ENCODE results near the gene LRRC3.

LRRC3 gene

DNA sequence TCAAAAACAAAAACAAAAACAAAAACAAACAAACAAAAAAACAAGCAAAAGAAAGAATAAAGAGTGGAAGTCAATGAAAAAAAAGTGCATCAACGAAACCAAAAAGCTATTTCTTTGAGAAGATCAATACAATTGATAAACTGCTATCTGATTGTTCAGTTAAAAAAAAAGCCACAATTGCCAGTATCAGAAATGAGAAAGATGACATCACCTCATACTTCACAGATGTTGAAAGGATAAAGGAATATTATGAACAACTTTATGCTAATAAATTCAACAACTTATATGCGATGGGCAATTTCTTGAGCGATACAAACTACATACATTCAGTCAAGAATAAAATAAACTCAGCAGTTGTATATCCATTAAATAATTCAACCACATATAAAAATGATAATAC lies 2.2 kb upstream of the LRRC3 start:
- Histone ChIP-seq H3K4me3 (ENCODE audit: low read length, poor library complexity, severe bottlenecking) (no peak overlapping the region), H3K9ac (ENCODE audit: low read depth, low read length, poor library complexity, severe bottlenecking) (no peak overlapping the region), H3K4me1 (ENCODE audit: insufficient read depth, low read length, poor library complexity, severe bottlenecking) (no peaks in the 10 kb centered on the region), H4K20me1 (ENCODE audit: insufficient read depth, low read length, poor library complexity, severe bottlenecking) (no peaks in the 10 kb centered on the region), H3K36me3 (ENCODE audit: insufficient read depth, low read length) (no peaks in the 10 kb centered on the region), H3K9me2 (replicated peaks; ENCODE audit: low read depth, low read length) (no peaks in the 10 kb centered on the region), H3K79me2 (ENCODE audit: insufficient read depth, low read length) (no peaks in the 10 kb centered on the region), H3F3A (ENCODE audit: low read depth) (no peaks in the 10 kb centered on the region), H3K4me2 (ENCODE audit: low read depth, low read length, poor library complexity, severe bottlenecking) (no peak overlapping the region), H3K9me3 (ENCODE audit: insufficient read depth, low read depth, low read length) (peaks cover 7% of the 10 kb centered on the region; the same call in 1 of the 2 replicates), H3K27me3 (ENCODE audit: insufficient read depth, low read length, poor library complexity, severe bottlenecking) (no peaks in the 10 kb centered on the region), H2AFZ (ENCODE audit: low read length) (no peak overlapping the region)
- TF ChIP-seq EZH2phosphoT487 (IDR thresholded peaks at IDR 0.05; ENCODE audit: borderline replicate concordance) (no peak), CTCF (conservative IDR thresholded peaks at IDR 0.05; ENCODE audit: low read length) (no peak)

DNA sequence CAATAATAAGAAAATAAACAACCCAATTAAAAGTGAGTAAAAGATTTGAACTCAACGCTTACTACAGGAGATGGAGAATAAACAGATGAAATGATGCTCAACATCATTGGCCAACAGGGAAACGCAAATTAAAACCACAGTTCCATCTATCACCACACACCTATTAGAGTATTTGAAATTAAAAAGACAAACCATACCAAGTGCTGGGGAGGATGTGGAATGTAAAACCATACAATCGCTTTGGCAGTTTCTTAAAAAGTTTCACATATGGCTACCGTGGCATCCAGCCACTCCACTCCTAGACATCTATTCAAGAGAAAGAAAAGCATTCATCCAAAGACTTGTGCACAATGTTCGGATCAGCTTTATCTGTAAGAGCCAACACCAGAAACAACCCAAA lies 1.3 kb upstream of the LRRC3 start:
- H3K79me2 ChIP-seq (ENCODE audit: insufficient read depth, low read length), result no peaks in the 10 kb centered on the region
- TF ChIP-seq EZH2phosphoT487 (IDR thresholded peaks at IDR 0.05; ENCODE audit: borderline replicate concordance), result no peak
- TF ChIP-seq CTCF (conservative IDR thresholded peaks at IDR 0.05; ENCODE audit: low read length), result no peak
- no peak overlapping the region for H3K4me2 ChIP-seq (ENCODE audit: low read depth, low read length, poor library complexity, severe bottlenecking)
- no peaks in the 10 kb centered on the region for H3K36me3 ChIP-seq (ENCODE audit: insufficient read depth, low read length)
- H3K9ac ChIP-seq (ENCODE audit: low read depth, low read length, poor library complexity, severe bottlenecking), result no peak overlapping the region
- H4K20me1 ChIP-seq (ENCODE audit: insufficient read depth, low read length, poor library complexity, severe bottlenecking), result no peaks in the 10 kb centered on the region
- H3F3A ChIP-seq (ENCODE audit: low read depth), result no peaks in the 10 kb centered on the region
- no peaks in the 10 kb centered on the region for H3K9me2 ChIP-seq (replicated peaks; ENCODE audit: low read depth, low read length)
- peaks cover 7% of the 10 kb centered on the region; the same call in 1 of the 2 replicates for H3K9me3 ChIP-seq (ENCODE audit: insufficient read depth, low read depth, low read length)
- no peak overlapping the region for H2AFZ ChIP-seq (ENCODE audit: low read length)
- H3K27me3 ChIP-seq (ENCODE audit: insufficient read depth, low read length, poor library complexity, severe bottlenecking), result no peaks in the 10 kb centered on the region
- no peaks in the 10 kb centered on the region for H3K4me1 ChIP-seq (ENCODE audit: insufficient read depth, low read length, poor library complexity, severe bottlenecking)
- H3K4me3 ChIP-seq (ENCODE audit: low read length, poor library complexity, severe bottlenecking), result no peak overlapping the region

DNA sequence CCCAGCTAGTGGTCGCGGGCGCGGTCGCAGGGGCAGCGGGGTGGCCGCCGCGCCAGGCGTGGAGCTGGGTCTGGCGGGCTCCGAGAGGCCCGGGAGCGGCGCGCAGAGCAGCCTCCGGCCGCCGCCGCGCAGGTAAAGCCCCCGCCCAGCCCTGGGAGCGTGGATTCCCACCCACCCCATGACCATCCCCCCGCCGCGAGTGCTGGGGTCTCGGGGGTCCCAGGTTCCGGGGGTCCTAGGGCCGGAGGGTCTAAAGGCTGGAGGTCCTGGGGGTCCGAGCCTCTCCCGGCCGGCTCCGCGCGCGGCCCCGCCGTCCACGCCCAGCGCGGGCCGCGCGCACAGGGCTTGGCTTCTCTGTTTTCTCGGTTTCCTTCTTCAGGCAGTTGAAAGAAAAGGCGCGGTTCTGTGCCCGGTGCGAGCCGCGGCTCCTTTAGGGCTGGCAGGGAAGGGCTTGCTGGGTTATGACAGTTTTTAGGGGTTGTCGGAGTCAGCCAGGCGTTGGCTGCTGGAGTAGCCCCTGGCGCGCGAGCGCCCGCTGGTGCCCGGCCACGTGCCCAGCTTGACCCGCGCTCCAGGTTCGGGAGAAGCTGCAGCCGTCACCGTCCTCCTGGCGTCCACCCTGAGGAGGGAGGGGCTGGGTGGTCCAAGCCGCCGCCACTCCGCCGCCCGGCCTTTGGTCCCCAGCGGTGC lies 359 bp downstream of the LRRC3 start:
- Histone ChIP-seq H3K4me3 (ENCODE audit: low read length, poor library complexity, severe bottlenecking) (no peak overlapping the region), H3K9me2 (replicated peaks; ENCODE audit: low read depth, low read length) (no peaks in the 10 kb centered on the region), H2AFZ (ENCODE audit: low read length) (no peak overlapping the region), H3K4me1 (ENCODE audit: insufficient read depth, low read length, poor library complexity, severe bottlenecking) (no peaks in the 10 kb centered on the region), H3K4me2 (ENCODE audit: low read depth, low read length, poor library complexity, severe bottlenecking) (no peak overlapping the region), H3K9me3 (ENCODE audit: insufficient read depth, low read depth, low read length) (peaks cover 7% of the 10 kb centered on the region; the same call in 1 of the 2 replicates), H3K9ac (ENCODE audit: low read depth, low read length, poor library complexity, severe bottlenecking) (no peak overlapping the region), H3K79me2 (ENCODE audit: insufficient read depth, low read length) (no peaks in the 10 kb centered on the region), H3K36me3 (ENCODE audit: insufficient read depth, low read length) (no peaks in the 10 kb centered on the region), H3F3A (ENCODE audit: low read depth) (no peaks in the 10 kb centered on the region), H3K27me3 (ENCODE audit: insufficient read depth, low read length, poor library complexity, severe bottlenecking) (no peaks in the 10 kb centered on the region), H4K20me1 (ENCODE audit: insufficient read depth, low read length, poor library complexity, severe bottlenecking) (no peaks in the 10 kb centered on the region)
- TF ChIP-seq EZH2phosphoT487 (IDR thresholded peaks at IDR 0.05; ENCODE audit: borderline replicate concordance) (no peak), CTCF (conservative IDR thresholded peaks at IDR 0.05; ENCODE audit: low read length) (no peak)
